ENCODE measurements around the gene GNAL. TPM values are rescaled to one million over a fixed set of nuclear protein-coding genes. Genes with fewer than 3 reads are reported as not detected.

Gene GNAL
- total and polyA plus RNA-seq, 2 experiments from 2014 or later = 7.5 to 21.6 TPM

DNA sequence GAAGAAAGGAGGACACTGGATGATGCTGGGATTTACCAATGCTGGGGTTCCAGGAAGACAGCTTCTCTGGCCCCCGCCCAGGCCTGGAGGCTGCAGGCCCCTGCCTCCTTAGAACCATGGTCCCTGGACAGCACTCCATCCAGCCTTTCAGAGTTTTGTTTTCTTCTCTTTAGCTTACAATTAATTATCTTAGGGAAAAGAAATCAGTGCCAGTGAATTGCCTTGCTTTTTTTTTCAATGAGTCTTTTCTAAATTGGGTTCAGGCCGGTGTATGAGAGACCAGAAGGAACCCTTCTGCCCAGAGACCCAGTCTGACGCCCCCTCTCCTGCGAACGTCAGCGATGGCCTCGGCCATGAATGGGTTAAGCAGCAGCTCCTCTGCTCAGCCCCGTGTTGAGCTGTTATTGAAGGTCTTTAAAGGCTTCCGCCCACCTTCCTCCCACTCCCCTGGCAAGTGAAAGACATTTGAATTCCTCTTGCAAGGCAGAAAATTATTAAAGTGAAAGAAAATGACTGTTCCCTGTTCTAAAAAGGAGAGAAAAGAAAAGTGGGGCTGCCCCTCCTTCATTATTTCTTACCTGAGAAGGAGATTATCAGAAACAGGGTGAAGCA, 96.5 kb downstream of the GNAL start:
- Mint-ChIP-seq H3K4me3 (peak overlapping the region; percentile 56), H3K36me3 (ENCODE audit: low read depth) (no peaks in the 10 kb centered on the region; the same call in 2 of the 3 replicates), H3K4me1 (peaks cover 66% of the 10 kb centered on the region), H3K27ac (peak overlapping the region; percentile 82), H3K9me3 (no peaks in the 10 kb centered on the region), H3K27me3 (ENCODE audit: insufficient read depth, low read depth, poor library complexity) (peaks cover 12% of the 10 kb centered on the region)
- H3K4me2 ChIP-seq = peak overlapping the region; percentile 70
- DNase-seq (ENCODE audit: low spot score) = peak; percentile 63
- no peaks in the 10 kb centered on the region for H3K9me2 ChIP-seq (ENCODE audit: insufficient read depth)
- H3F3A ChIP-seq (replicated peaks; ENCODE audit: low read depth) = no peaks in the 10 kb centered on the region
- H3K36me3 ChIP-seq (ENCODE audit: insufficient read depth) = no peaks in the 10 kb centered on the region
- peaks cover 44% of the 10 kb centered on the region for H3K4me1 ChIP-seq (ENCODE audit: insufficient read depth)
- peak overlapping the region; percentile 79 for H3K27ac ChIP-seq (ENCODE audit: low read depth)
- H3K4me3 ChIP-seq = peak overlapping the region; percentile 39
- H3K27me3 ChIP-seq (ENCODE audit: insufficient read depth) = no peaks in the 10 kb centered on the region
- peak overlapping the region; percentile 69 for H2AFZ ChIP-seq
- no peaks in the 10 kb centered on the region for H4K20me1 ChIP-seq (replicated peaks; ENCODE audit: insufficient read depth)
- H3K79me2 ChIP-seq (replicated peaks; ENCODE audit: insufficient read depth) = no peaks in the 10 kb centered on the region
- TF ChIP-seq, protein P1, sequence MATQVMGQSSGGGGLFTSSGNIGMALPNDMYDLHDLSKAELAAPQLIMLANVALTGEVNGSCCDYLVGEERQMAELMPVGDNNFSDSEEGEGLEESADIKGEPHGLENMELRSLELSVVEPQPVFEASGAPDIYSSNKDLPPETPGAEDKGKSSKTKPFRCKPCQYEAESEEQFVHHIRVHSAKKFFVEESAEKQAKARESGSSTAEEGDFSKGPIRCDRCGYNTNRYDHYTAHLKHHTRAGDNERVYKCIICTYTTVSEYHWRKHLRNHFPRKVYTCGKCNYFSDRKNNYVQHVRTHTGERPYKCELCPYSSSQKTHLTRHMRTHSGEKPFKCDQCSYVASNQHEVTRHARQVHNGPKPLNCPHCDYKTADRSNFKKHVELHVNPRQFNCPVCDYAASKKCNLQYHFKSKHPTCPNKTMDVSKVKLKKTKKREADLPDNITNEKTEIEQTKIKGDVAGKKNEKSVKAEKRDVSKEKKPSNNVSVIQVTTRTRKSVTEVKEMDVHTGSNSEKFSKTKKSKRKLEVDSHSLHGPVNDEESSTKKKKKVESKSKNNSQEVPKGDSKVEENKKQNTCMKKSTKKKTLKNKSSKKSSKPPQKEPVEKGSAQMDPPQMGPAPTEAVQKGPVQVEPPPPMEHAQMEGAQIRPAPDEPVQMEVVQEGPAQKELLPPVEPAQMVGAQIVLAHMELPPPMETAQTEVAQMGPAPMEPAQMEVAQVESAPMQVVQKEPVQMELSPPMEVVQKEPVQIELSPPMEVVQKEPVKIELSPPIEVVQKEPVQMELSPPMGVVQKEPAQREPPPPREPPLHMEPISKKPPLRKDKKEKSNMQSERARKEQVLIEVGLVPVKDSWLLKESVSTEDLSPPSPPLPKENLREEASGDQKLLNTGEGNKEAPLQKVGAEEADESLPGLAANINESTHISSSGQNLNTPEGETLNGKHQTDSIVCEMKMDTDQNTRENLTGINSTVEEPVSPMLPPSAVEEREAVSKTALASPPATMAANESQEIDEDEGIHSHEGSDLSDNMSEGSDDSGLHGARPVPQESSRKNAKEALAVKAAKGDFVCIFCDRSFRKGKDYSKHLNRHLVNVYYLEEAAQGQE (IDR thresholded peaks at IDR 0.05; ENCODE audit: unreplicated experiment) = no peak
- TF ChIP-seq JUNB (IDR thresholded peaks at IDR 0.05; ENCODE audit: unreplicated experiment) (no peak), STAT1 (IDR thresholded peaks at IDR 0.05; ENCODE audit: unreplicated experiment) (no peak), CREB1 (CRISPR knock-in tag; IDR thresholded peaks at IDR 0.05; ENCODE audit: low read depth) (no peak), EZH2phosphoT487 (IDR thresholded peaks at IDR 0.05; ENCODE audit: unreplicated experiment) (no peak), NANOG (IDR thresholded peaks at IDR 0.05; ENCODE audit: borderline replicate concordance) (no peak), ZNF114 (CRISPR knock-in tag; IDR thresholded peaks at IDR 0.05) (no peak), EZH2 (IDR thresholded peaks at IDR 0.05; ENCODE audit: low read depth, unreplicated experiment) (no peak), POLR2AphosphoS5 (IDR thresholded peaks at IDR 0.05; ENCODE audit: low read depth) (no peak), ZNF331 (CRISPR knock-in tag; IDR thresholded peaks at IDR 0.05; ENCODE audit: low read depth) (no peak)
- TF ChIP-seq, protein P2, sequence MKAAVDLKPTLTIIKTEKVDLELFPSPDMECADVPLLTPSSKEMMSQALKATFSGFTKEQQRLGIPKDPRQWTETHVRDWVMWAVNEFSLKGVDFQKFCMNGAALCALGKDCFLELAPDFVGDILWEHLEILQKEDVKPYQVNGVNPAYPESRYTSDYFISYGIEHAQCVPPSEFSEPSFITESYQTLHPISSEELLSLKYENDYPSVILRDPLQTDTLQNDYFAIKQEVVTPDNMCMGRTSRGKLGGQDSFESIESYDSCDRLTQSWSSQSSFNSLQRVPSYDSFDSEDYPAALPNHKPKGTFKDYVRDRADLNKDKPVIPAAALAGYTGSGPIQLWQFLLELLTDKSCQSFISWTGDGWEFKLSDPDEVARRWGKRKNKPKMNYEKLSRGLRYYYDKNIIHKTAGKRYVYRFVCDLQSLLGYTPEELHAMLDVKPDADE (IDR thresholded peaks at IDR 0.05) = no peak
- TF ChIP-seq, protein P3, sequence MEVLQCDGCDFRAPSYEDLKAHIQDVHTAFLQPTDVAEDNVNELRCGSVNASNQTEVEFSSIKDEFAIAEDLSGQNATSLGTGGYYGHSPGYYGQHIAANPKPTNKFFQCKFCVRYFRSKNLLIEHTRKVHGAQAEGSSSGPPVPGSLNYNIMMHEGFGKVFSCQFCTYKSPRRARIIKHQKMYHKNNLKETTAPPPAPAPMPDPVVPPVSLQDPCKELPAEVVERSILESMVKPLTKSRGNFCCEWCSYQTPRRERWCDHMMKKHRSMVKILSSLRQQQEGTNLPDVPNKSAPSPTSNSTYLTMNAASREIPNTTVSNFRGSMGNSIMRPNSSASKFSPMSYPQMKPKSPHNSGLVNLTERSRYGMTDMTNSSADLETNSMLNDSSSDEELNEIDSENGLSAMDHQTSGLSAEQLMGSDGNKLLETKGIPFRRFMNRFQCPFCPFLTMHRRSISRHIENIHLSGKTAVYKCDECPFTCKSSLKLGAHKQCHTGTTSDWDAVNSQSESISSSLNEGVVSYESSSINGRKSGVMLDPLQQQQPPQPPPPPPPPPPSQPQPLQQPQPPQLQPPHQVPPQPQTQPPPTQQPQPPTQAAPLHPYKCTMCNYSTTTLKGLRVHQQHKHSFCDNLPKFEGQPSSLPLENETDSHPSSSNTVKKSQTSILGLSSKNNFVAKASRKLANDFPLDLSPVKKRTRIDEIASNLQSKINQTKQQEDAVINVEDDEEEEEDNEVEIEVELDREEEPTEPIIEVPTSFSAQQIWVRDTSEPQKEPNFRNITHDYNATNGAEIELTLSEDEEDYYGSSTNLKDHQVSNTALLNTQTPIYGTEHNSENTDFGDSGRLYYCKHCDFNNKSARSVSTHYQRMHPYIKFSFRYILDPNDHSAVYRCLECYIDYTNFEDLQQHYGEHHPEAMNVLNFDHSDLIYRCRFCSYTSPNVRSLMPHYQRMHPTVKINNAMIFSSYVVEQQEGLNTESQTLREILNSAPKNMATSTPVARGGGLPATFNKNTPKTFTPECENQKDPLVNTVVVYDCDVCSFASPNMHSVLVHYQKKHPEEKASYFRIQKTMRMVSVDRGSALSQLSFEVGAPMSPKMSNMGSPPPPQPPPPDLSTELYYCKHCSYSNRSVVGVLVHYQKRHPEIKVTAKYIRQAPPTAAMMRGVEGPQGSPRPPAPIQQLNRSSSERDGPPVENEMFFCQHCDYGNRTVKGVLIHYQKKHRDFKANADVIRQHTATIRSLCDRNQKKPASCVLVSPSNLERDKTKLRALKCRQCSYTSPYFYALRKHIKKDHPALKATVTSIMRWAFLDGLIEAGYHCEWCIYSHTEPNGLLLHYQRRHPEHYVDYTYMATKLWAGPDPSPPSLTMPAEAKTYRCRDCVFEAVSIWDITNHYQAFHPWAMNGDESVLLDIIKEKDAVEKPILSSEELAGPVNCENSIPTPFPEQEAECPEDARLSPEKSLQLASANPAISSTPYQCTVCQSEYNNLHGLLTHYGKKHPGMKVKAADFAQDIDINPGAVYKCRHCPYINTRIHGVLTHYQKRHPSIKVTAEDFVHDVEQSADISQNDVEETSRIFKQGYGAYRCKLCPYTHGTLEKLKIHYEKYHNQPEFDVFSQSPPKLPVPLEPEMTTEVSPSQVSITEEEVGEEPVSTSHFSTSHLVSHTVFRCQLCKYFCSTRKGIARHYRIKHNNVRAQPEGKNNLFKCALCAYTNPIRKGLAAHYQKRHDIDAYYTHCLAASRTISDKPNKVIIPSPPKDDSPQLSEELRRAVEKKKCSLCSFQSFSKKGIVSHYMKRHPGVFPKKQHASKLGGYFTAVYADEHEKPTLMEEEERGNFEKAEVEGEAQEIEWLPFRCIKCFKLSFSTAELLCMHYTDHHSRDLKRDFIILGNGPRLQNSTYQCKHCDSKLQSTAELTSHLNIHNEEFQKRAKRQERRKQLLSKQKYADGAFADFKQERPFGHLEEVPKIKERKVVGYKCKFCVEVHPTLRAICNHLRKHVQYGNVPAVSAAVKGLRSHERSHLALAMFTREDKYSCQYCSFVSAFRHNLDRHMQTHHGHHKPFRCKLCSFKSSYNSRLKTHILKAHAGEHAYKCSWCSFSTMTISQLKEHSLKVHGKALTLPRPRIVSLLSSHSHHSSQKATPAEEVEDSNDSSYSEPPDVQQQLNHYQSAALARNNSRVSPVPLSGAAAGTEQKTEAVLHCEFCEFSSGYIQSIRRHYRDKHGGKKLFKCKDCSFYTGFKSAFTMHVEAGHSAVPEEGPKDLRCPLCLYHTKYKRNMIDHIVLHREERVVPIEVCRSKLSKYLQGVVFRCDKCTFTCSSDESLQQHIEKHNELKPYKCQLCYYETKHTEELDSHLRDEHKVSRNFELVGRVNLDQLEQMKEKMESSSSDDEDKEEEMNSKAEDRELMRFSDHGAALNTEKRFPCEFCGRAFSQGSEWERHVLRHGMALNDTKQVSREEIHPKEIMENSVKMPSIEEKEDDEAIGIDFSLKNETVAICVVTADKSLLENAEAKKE (CRISPR knock-in tag; IDR thresholded peaks at IDR 0.05) = no peak
- TF ChIP-seq, protein P4, sequence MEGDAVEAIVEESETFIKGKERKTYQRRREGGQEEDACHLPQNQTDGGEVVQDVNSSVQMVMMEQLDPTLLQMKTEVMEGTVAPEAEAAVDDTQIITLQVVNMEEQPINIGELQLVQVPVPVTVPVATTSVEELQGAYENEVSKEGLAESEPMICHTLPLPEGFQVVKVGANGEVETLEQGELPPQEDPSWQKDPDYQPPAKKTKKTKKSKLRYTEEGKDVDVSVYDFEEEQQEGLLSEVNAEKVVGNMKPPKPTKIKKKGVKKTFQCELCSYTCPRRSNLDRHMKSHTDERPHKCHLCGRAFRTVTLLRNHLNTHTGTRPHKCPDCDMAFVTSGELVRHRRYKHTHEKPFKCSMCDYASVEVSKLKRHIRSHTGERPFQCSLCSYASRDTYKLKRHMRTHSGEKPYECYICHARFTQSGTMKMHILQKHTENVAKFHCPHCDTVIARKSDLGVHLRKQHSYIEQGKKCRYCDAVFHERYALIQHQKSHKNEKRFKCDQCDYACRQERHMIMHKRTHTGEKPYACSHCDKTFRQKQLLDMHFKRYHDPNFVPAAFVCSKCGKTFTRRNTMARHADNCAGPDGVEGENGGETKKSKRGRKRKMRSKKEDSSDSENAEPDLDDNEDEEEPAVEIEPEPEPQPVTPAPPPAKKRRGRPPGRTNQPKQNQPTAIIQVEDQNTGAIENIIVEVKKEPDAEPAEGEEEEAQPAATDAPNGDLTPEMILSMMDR (conservative IDR thresholded peaks at IDR 0.05; ENCODE audit: low read depth in 2 of 2) = no peak
- peak; percentile 93 for ATAC-seq

Data from GM23338 (cell line).